ENCODE data around the gene ABCA4.
A peak's percentile ranks its signal among the peaks of the same experiment; 100 is the strongest.
"Not testable (repeated sequence)": the region's sequence is repeated elsewhere in the genome, so short reads cannot be mapped to it uniquely, and the experiment has no call there.

ABCA4 gene

DNA sequence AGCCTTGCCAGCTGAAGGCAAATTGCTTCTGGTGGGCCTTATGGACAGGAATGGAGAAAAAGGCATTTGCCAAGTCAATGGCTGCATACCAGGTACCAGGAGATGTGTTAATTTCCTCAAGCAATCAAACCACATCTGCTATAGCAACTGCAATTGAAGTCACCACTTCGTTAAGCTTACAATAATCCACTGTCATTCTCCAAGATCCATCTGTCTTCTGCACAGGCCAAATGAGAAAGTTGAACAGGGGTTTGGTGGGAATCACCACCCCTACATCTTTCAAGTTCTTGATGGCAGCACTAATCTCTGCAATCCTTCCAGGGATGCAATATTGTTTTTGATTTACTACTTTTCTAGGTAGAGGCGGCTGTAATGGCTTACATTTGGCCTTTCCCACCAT lies 43.9 kb upstream of the ABCA4 start:
- H3K4me1 ChIP-seq (ENCODE audit: control insufficient read depth, insufficient read depth, low read length); H3K36me3 ChIP-seq (ENCODE audit: control insufficient read depth in 2 of 2, insufficient read depth in 1 of 2, low read length in 2 of 2); H3K9me3 ChIP-seq (ENCODE audit: control insufficient read depth, insufficient read depth, low read depth, low read length); POLR2A ChIA-PET; H3K27ac ChIP-seq (ENCODE audit: extremely low read depth, low read depth, low read length); CTCF ChIA-PET; H3K4me3 ChIP-seq (ENCODE audit: low read depth, low read length): not testable (repeated sequence)
- peak; percentile 71; the same call in 1 of the 2 replicates for TF ChIP-seq ZNF157 (tag by site-specific recombination; IDR thresholded peaks at IDR 0.05)

DNA sequence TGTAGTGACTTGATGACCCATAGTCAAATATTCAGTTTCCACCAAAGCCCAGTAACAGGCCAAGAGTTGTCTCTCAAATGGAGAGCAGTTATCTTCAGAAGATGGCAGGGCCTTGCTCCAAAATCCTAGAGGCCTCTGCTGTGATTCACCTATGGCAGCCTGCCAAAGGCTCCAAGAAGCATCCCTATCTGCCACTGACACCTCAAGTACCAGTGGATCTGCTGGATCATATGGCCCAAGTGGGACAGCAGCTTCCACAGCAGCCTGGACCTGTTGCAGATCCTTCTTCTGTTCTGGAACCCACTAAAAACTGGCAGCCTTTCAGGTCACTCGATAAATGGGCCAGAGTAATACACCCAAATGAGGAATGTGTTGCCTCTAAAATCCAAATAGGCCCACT lies 43.2 kb upstream of the ABCA4 start:
- H3K4me1 ChIP-seq (ENCODE audit: control insufficient read depth, insufficient read depth, low read length); H3K36me3 ChIP-seq (ENCODE audit: control insufficient read depth in 2 of 2, insufficient read depth in 1 of 2, low read length in 2 of 2); H3K27ac ChIP-seq (ENCODE audit: extremely low read depth, low read depth, low read length); H3K9me3 ChIP-seq (ENCODE audit: control insufficient read depth, insufficient read depth, low read depth, low read length); POLR2A ChIA-PET; CTCF ChIA-PET; H3K4me3 ChIP-seq (ENCODE audit: low read depth, low read length): not testable (repeated sequence)
- 0 out of 2 replicates have a peak, but pooled peaks have one; percentile 25 for TF ChIP-seq SCRT2 (tag by site-specific recombination; IDR thresholded peaks at IDR 0.05)

DNA sequence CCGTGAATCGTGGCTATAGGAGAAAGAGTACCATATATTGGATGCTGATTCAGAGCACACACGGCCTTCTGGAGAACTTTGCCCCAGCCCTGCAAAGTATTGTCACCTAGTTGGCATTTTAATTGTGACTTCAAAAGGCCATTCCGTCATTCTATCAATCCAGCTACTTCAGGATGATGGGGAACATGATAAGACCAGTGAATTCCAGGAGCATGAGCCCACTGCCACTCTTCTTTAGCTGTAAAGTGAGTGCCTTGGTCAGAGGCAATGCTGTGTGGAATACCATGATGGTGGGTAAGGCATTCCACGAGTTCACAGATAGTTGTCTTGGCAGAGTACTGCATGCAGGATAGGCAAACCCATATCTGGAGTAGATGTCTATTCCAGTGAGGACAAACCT lies 42.3 kb upstream of the ABCA4 start:
- CTCF ChIA-PET; POLR2A ChIA-PET; H3K4me3 ChIP-seq (ENCODE audit: low read depth, low read length); H3K36me3 ChIP-seq (ENCODE audit: control insufficient read depth in 2 of 2, insufficient read depth in 1 of 2, low read length in 2 of 2); H3K4me1 ChIP-seq (ENCODE audit: control insufficient read depth, insufficient read depth, low read length); H3K9me3 ChIP-seq (ENCODE audit: control insufficient read depth, insufficient read depth, low read depth, low read length); H3K27ac ChIP-seq (ENCODE audit: extremely low read depth, low read depth, low read length): not testable (repeated sequence)

DNA sequence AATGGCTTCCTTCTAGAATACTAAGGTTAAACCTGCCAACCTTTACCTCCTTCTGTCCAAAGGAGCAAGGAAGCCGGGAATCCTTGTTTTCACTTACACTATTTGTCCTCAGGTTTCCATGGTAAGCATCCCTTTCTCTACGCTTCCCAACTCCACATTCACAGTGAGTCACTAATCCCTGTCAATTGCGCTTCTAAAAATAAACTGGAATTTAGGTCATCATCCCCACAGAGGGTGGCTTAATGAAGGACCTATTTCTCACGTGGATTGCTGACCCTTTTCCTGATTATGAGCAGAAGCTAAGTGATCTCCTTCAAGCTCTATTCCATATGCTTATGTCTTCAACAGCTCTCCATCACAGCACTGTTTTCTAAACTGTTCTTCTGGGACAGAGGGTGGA lies 39.9 kb upstream of the ABCA4 start:
- ChIA-PET POLR2A (no interaction called here), CTCF (no interaction called here)
- TF ChIP-seq ZNF701 (tag by site-specific recombination; IDR thresholded peaks at IDR 0.05) (no peak), ZBTB17 (tag by site-specific recombination; IDR thresholded peaks at IDR 0.05) (0 out of 2 replicates have a peak, but pooled peaks have one; percentile 24)
- H3K4me1 ChIP-seq (ENCODE audit: control insufficient read depth, insufficient read depth, low read length): no peaks in the 10 kb centered on the region
- no peak overlapping the region for H3K27ac ChIP-seq (ENCODE audit: extremely low read depth, low read depth, low read length)
- H3K4me3 ChIP-seq (ENCODE audit: low read depth, low read length): no peak overlapping the region
- no peaks in the 10 kb centered on the region for H3K9me3 ChIP-seq (ENCODE audit: control insufficient read depth, insufficient read depth, low read depth, low read length)
- H3K36me3 ChIP-seq (ENCODE audit: control insufficient read depth in 2 of 2, insufficient read depth in 1 of 2, low read length in 2 of 2): no peaks in the 10 kb centered on the region

DNA sequence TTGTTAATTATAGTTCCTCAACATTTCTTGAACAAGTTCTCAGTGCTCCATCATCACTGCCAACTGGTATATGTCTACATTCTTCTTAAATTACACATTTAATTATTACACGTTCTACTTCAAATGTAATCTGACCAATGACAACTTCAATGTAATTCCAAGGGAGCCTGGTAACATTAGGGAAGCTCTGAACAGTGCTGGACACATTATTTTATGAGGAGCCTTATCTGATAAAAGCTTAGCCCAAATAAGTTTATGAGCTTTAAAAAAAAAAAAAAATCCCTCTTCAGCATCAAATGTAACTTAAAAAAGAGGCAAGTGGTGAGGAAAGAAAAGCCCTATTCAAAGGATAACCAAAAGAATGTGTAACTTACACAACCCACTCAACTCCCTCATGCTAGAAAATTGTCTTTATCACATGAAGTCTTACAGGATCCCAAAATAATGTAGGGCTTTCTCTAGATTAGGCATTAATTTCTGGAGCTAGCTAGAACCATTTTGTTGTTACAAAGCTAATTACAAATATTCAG lies 35.2 kb upstream of the ABCA4 start:
- Histone ChIP-seq H3K4me3 (ENCODE audit: low read depth, low read length) (no peak overlapping the region), H3K4me1 (ENCODE audit: control insufficient read depth, insufficient read depth, low read length) (no peaks in the 10 kb centered on the region), H3K36me3 (ENCODE audit: control insufficient read depth in 2 of 2, insufficient read depth in 1 of 2, low read length in 2 of 2) (no peaks in the 10 kb centered on the region), H3K27ac (ENCODE audit: extremely low read depth, low read depth, low read length) (no peak overlapping the region), H3K9me3 (ENCODE audit: control insufficient read depth, insufficient read depth, low read depth, low read length) (no peaks in the 10 kb centered on the region)
- TF ChIP-seq ZNF776 (tag by site-specific recombination; IDR thresholded peaks at IDR 0.05; ENCODE audit: borderline replicate concordance) (no peak), EGR2 (tag by site-specific recombination; IDR thresholded peaks at IDR 0.05; ENCODE audit: low read depth) (no peak), ZNF558 (tag by site-specific recombination; IDR thresholded peaks at IDR 0.05) (no peak), TCF7L2 (IDR thresholded peaks at IDR 0.05; ENCODE audit: borderline replicate concordance, low read depth, low read length) (no peak), ZNF37A (tag by site-specific recombination; IDR thresholded peaks at IDR 0.05) (no peak), ZNF23 (tag by site-specific recombination; IDR thresholded peaks at IDR 0.05; ENCODE audit: borderline replicate concordance) (no peak), ZNF16 (tag by site-specific recombination; IDR thresholded peaks at IDR 0.05; ENCODE audit: low read depth) (no peak), ZNF530 (tag by site-specific recombination; IDR thresholded peaks at IDR 0.05; ENCODE audit: low read depth) (no peak)
- TF ChIP-seq, protein P1, sequence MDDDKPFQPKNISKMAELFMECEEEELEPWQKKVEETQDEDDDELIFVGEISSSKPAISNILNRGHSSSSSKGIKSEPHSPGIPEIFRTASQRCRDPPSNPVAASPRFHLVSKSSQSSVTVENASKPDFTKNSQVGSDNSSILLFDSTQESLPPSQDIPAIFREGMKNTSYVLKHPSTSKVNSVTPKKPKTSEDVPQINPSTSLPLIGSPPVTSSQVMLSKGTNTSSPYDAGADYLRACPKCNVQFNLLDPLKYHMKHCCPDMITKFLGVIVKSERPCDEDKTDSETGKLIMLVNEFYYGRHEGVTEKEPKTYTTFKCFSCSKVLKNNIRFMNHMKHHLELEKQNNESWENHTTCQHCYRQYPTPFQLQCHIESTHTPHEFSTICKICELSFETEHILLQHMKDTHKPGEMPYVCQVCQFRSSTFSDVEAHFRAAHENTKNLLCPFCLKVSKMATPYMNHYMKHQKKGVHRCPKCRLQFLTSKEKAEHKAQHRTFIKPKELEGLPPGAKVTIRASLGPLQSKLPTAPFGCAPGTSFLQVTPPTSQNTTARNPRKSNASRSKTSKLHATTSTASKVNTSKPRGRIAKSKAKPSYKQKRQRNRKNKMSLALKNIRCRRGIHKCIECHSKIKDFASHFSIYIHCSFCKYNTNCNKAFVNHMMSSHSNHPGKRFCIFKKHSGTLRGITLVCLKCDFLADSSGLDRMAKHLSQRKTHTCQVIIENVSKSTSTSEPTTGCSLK (tag by site-specific recombination; IDR thresholded peaks at IDR 0.05): no peak
- ChIA-PET POLR2A (no interaction called here), CTCF (interaction anchor here (0.7 to 0.8 kb wide), 2 partner anchors 9 to 44 kb away, joined by 3 to 4 read pairs; no protein-coding TSS in a partner anchor)

All from HEK293 (cell line).